H9 (cell line): ENCODE measurements around the gene SSUH2. TPM values are rescaled to one million over a fixed set of nuclear protein-coding genes. Genes with fewer than 3 reads are reported as not detected.

Source experiments
- DNase-seq: peaks from one replicate; pipeline ENCODE4 v3.0.0-alpha.2; 2017
- H2AFZ ChIP-seq: one replicate; pipeline ENCODE4 v1.6.1; 2013; ENCODE audit warnings: mild to moderate bottlenecking, low read length, control low read depth, moderate library complexity
- H2AK5ac ChIP-seq: 2 replicates; pipeline ENCODE4 v1.6.1; 2013; ENCODE audit warnings: low read length, control low read depth, mixed read lengths; ENCODE audit not compliant: insufficient read length
- H2BK120ac ChIP-seq: one replicate; pipeline ENCODE4 v1.6.1; 2013; ENCODE audit warnings: low read depth, mild to moderate bottlenecking, low read length, control low read depth, inconsistent platforms; ENCODE audit not compliant: poor library complexity, severe bottlenecking
- H2BK12ac ChIP-seq: 2 replicates; pipeline ENCODE4 v1.6.1; 2013; ENCODE audit warnings: low read length, control low read depth, mixed read lengths, low read depth; ENCODE audit not compliant: insufficient read length
- H2BK15ac ChIP-seq: 2 replicates; pipeline ENCODE4 v1.6.1; 2013; ENCODE audit warnings: low read depth, low read length, control low read depth
- H2BK20ac ChIP-seq: one replicate; pipeline ENCODE4 v1.6.1; 2013; ENCODE audit warnings: low read depth, mild to moderate bottlenecking, low read length, control low read depth, inconsistent platforms; ENCODE audit not compliant: poor library complexity, severe bottlenecking
- H2BK5ac ChIP-seq: 2 replicates; pipeline ENCODE4 v1.6.1; 2013; ENCODE audit warnings: low read length, control low read depth, mixed read lengths; ENCODE audit not compliant: insufficient read length
- H3K14ac ChIP-seq: 2 replicates; pipeline ENCODE4 v1.6.1; 2013; ENCODE audit warnings: low read length, control low read depth; ENCODE audit not compliant: insufficient read depth
- H3K18ac ChIP-seq: 2 replicates; pipeline ENCODE4 v1.6.1; 2013; ENCODE audit warnings: low read depth, mild to moderate bottlenecking, mixed read lengths, low read length, control low read depth; ENCODE audit not compliant: insufficient read length
- H3K23ac ChIP-seq: 2 replicates; pipeline ENCODE4 v1.6.1; 2013; ENCODE audit warnings: low read length, control low read depth, mixed read lengths, low read depth; ENCODE audit not compliant: insufficient read length
- H3K23me2 ChIP-seq: 2 replicates; pipeline ENCODE4 v1.6.1; 2013; ENCODE audit warnings: low read depth, mild to moderate bottlenecking, mixed read lengths, low read length, control low read depth; ENCODE audit not compliant: insufficient read length, poor library complexity, severe bottlenecking
- H3K27ac ChIP-seq: 2 replicates; pipeline ENCODE4 v1.5.1; 2013; ENCODE audit warnings: low read length, control low read depth, mixed read lengths, low read depth; ENCODE audit not compliant: insufficient read length
- H3K27me3 ChIP-seq: 2 replicates; pipeline ENCODE4 v1.6.1; 2013; ENCODE audit warnings: low read length, control low read depth, inconsistent platforms; ENCODE audit not compliant: insufficient read depth
- H3K4ac ChIP-seq: 2 replicates; pipeline ENCODE4 v1.6.1; 2013; ENCODE audit warnings: low read depth, mild to moderate bottlenecking, control low read depth, inconsistent platforms, low read length, moderate library complexity
- H3K4me1 ChIP-seq: 2 replicates; pipeline ENCODE4 v1.6.1; 2013; ENCODE audit warnings: low read length, control low read depth, inconsistent platforms; ENCODE audit not compliant: insufficient read depth
- H3K4me2 ChIP-seq: 2 replicates; pipeline ENCODE4 v1.6.1; 2013; ENCODE audit warnings: low read length, control low read depth, mixed read lengths; ENCODE audit not compliant: insufficient read length, insufficient read depth
- H3K56ac ChIP-seq: 2 replicates; pipeline ENCODE4 v1.6.1; 2013; ENCODE audit warnings: low read depth, mild to moderate bottlenecking, mixed read lengths, low read length, control low read depth; ENCODE audit not compliant: insufficient read length
- H3K79me1 ChIP-seq: 2 replicates; pipeline ENCODE4 v1.6.1; 2013; ENCODE audit warnings: low read depth, mild to moderate bottlenecking, moderate library complexity, low read length, control low read depth, inconsistent platforms; ENCODE audit not compliant: insufficient read depth, poor library complexity, severe bottlenecking
- H3K79me2 ChIP-seq: 2 replicates; pipeline ENCODE4 v1.6.1; 2013; ENCODE audit warnings: low read length, control low read depth, inconsistent platforms; ENCODE audit not compliant: insufficient read depth
- H3K9ac ChIP-seq: 2 replicates; pipeline ENCODE4 v1.6.1; 2013; ENCODE audit warnings: low read length, control low read depth, mixed read lengths; ENCODE audit not compliant: insufficient read length; ENCODE audit errors: extremely low read depth
- H3K9me3 ChIP-seq: one replicate; pipeline ENCODE4 v1.6.1; 2013; ENCODE audit warnings: low read depth, low read length, inconsistent platforms; ENCODE audit not compliant: control insufficient read depth
- H3T11ph ChIP-seq: one replicate; pipeline ENCODE4 v1.6.1; 2013; ENCODE audit warnings: mild to moderate bottlenecking, low read length, control low read depth, inconsistent platforms
- H4K20me1 ChIP-seq: one replicate; pipeline ENCODE4 v1.6.1; 2013; ENCODE audit not compliant: control insufficient read depth, insufficient read length, insufficient read depth
- H4K5ac ChIP-seq: 2 replicates; pipeline ENCODE4 v1.6.1; 2013; ENCODE audit warnings: low read depth, mild to moderate bottlenecking, mixed read lengths, low read length, control low read depth; ENCODE audit not compliant: insufficient read length
- H4K8ac ChIP-seq: replicated peaks from 2 replicates; pipeline ENCODE4 v1.6.1; 2013; ENCODE audit warnings: low read length, control low read depth, mixed read lengths, low read depth; ENCODE audit not compliant: insufficient read length
- H4K91ac ChIP-seq: 2 replicates; pipeline ENCODE4 v1.6.1; 2013; ENCODE audit warnings: low read depth, mild to moderate bottlenecking, moderate library complexity, mixed read lengths, low read length, control low read depth; ENCODE audit not compliant: insufficient read length
- H3K27ac Mint-ChIP-seq, 3 experiments: 2 replicates in 2 of 3; 3 replicates in 1 of 3; pipeline ENCODE4 v1.8.0; 2020 to 2021; ENCODE audit warnings: mixed read lengths in 3 of 3, mild to moderate bottlenecking in 1 of 3, moderate library complexity in 1 of 3
- H3K27me3 Mint-ChIP-seq: 2 replicates; pipeline ENCODE4 v1.8.0; 2021; ENCODE audit warnings: low read depth, mild to moderate bottlenecking, moderate library complexity, mixed read lengths
- H3K36me3 Mint-ChIP-seq, 3 experiments: 2 replicates in 2 of 3; 3 replicates in 1 of 3; pipeline ENCODE4 v1.8.0; 2020 to 2021; ENCODE audit warnings: low read depth in 3 of 3, mixed read lengths in 3 of 3; ENCODE audit not compliant: insufficient read depth in 1 of 3
- H3K4me1 Mint-ChIP-seq, 2 experiments: 2 replicates each; pipeline ENCODE4 v1.8.0; 2020; ENCODE audit warnings: mixed read lengths in 2 of 2
- H3K4me3 Mint-ChIP-seq, 2 experiments: 2 replicates in 1 of 2; 3 replicates in 1 of 2; pipeline ENCODE4 v1.8.0; 2020 to 2021; ENCODE audit warnings: mild to moderate bottlenecking in 2 of 2, mixed read lengths in 2 of 2, moderate library complexity in 1 of 2
- H3K9me3 Mint-ChIP-seq, 2 experiments: 2 replicates in 1 of 2; 3 replicates in 1 of 2; pipeline ENCODE4 v1.8.0; 2020; ENCODE audit warnings: mild to moderate bottlenecking in 2 of 2, mixed read lengths in 2 of 2, moderate library complexity in 1 of 2
- WGBS: extraction: QIAGEN DNeasy Blood & Tissue Kit; methylation state at CpG from one replicate; pipeline ENCODE4 v1.1.7; 2013; ENCODE audit warnings: missing lambda C conversion rate, low lambda C conversion rate, mixed read lengths; ENCODE audit not compliant: insufficient read length; ENCODE audit errors: extremely low coverage; 5-methylcytosine and 5-hydroxymethylcytosine counted together
- total RNA-seq: library from RNA; stranded (reverse); gene quantifications from 2 replicates; pipeline ENCODE4 v1.2.1, GENCODE V29; 2021
- TF ChIP-seq, protein P1 (sequence below): fragments of 200-600 bp; sonication (generic); conservative IDR thresholded peaks from 3 replicates; pipeline ENCODE4 v1.8.0; 2021; ENCODE audit warnings: antibody characterized with exemption, mild to moderate bottlenecking

Gene SSUH2
- total RNA-seq, 1 experiment from 2014 or later: 0.61 TPM

DNA sequence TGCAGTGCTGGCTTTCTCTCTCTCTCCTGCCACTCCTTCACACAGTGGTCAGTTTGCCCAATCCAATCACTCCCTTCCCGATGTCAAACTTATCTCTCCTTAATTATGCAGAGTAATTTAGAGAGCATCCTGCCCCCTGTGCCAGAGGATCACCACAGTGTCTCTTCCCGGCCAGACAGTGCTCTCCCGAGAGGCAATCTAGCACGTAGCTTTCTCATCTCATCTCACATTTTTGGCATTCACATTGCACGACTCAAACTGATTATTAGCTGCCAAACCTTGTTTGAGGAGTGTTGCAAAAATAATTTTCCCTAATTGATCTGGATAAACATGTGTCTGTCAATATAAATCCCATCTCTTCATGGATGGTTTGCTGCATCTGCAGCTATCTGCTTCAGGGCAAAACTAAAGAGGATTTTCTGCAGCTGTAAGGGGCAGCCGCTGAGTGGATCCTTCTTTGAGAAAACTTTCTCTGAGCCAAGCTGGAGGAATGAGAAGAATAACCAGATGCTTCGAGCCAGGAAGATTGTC is 37.8 kb downstream of the SSUH2 start:
- no peak overlapping the region for H2BK15ac ChIP-seq
- H4K5ac ChIP-seq: no peak overlapping the region
- H3K14ac ChIP-seq: no peak overlapping the region
- no peaks in the 10 kb centered on the region for H3K9me3 ChIP-seq
- H3K4me2 ChIP-seq: no peak overlapping the region
- no peaks in the 10 kb centered on the region for H3K23me2 ChIP-seq
- H3K79me2 ChIP-seq: no peaks in the 10 kb centered on the region
- DNase-seq: no peak
- no peak overlapping the region for H3K23ac ChIP-seq
- no peak overlapping the region for H3K27ac ChIP-seq
- H4K91ac ChIP-seq: no peak overlapping the region
- H3K9ac ChIP-seq: no peak overlapping the region
- Mint-ChIP-seq H3K4me3 (no peak overlapping the region), H3K9me3 (peaks cover 0 to 6% of the 10 kb centered on the region in 2 experiments; a peak in 1 of 5 replicates), H3K4me1 (peaks cover 16 to 20% of the 10 kb centered on the region in 2 experiments), H3K27ac (no peak overlapping the region), H3K27me3 (no peaks in the 10 kb centered on the region; the same call in 1 of the 2 replicates), H3K36me3 (peaks cover 0 to 13% (median 7%) of the 10 kb centered on the region in 3 experiments; a peak in 3 of 7 replicates)
- no peaks in the 10 kb centered on the region for H3K27me3 ChIP-seq
- H3K4ac ChIP-seq: no peak overlapping the region
- H3K56ac ChIP-seq: no peak overlapping the region
- H3K18ac ChIP-seq: no peak overlapping the region
- no CpG with 5 or more reads among the region's 7 CpGs for WGBS
- no peaks in the 10 kb centered on the region for H3K4me1 ChIP-seq
- H2AFZ ChIP-seq: no peak overlapping the region
- no peak overlapping the region for H2BK5ac ChIP-seq
- no peak overlapping the region for H3T11ph ChIP-seq
- no peak overlapping the region for H2AK5ac ChIP-seq
- no peak overlapping the region for H2BK12ac ChIP-seq
- TF ChIP-seq, protein P1, sequence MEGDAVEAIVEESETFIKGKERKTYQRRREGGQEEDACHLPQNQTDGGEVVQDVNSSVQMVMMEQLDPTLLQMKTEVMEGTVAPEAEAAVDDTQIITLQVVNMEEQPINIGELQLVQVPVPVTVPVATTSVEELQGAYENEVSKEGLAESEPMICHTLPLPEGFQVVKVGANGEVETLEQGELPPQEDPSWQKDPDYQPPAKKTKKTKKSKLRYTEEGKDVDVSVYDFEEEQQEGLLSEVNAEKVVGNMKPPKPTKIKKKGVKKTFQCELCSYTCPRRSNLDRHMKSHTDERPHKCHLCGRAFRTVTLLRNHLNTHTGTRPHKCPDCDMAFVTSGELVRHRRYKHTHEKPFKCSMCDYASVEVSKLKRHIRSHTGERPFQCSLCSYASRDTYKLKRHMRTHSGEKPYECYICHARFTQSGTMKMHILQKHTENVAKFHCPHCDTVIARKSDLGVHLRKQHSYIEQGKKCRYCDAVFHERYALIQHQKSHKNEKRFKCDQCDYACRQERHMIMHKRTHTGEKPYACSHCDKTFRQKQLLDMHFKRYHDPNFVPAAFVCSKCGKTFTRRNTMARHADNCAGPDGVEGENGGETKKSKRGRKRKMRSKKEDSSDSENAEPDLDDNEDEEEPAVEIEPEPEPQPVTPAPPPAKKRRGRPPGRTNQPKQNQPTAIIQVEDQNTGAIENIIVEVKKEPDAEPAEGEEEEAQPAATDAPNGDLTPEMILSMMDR: no peak
- no peak overlapping the region for H2BK20ac ChIP-seq
- no peaks in the 10 kb centered on the region for H4K20me1 ChIP-seq
- H3K79me1 ChIP-seq: no peaks in the 10 kb centered on the region
- no peak overlapping the region for H4K8ac ChIP-seq
- no peak overlapping the region for H2BK120ac ChIP-seq
